Activated CD8-positive, alpha-beta memory T cell treated with anti-CD3 and anti-CD28 coated beads, Interleukin-2, amount 10 ng/mL, durations not matched to agents 7 days and 5 days (primary cell): ENCODE data around the gene MOGAT1. TPM values are rescaled to one million over a fixed set of nuclear protein-coding genes. Genes with fewer than 3 reads are reported as not detected.

Source experiments
- ATAC-seq: fragments of 150-1000 bp; cut with Tn5 transposase; one replicate; pipeline ENCODE4 v1.10.0; 2021; ENCODE audit warnings: moderate library complexity
- CTCF ChIA-PET: fragments of 350-600 bp; sonication (Branson Sonifier 250); formaldehyde crosslinking; loops from one replicate; lab custom pipeline; 2021; ENCODE audit warnings: antibody characterized with exemption; lab: Charles Lee
- DNase-seq: peaks from one replicate; pipeline ENCODE4 v3.0.0-alpha.2; 2020
- H3K27ac Mint-ChIP-seq: one replicate; pipeline ENCODE4 v1.8.0; 2021; ENCODE audit warnings: mild to moderate bottlenecking, mixed read lengths
- H3K27me3 Mint-ChIP-seq: one replicate; pipeline ENCODE4 v1.8.0; 2021; ENCODE audit warnings: mixed read lengths
- H3K36me3 Mint-ChIP-seq: one replicate; pipeline ENCODE4 v1.8.0; 2021; ENCODE audit warnings: mild to moderate bottlenecking, mixed read lengths
- H3K4me1 Mint-ChIP-seq: one replicate; pipeline ENCODE4 v1.8.0; 2021; ENCODE audit warnings: mixed read lengths
- H3K4me3 Mint-ChIP-seq: one replicate; pipeline ENCODE4 v1.8.0; 2021; ENCODE audit warnings: mild to moderate bottlenecking, moderate library complexity, mixed read lengths
- H3K9me3 Mint-ChIP-seq: one replicate; pipeline ENCODE4 v1.8.0; 2022; ENCODE audit warnings: low read depth, mixed read lengths
- total RNA-seq, 2 experiments: library from RNA; stranded (reverse); gene quantifications; one replicate each; pipeline ENCODE4 v1.2.3, GENCODE V29; 2021

Gene MOGAT1
- total RNA-seq, 2 experiments from 2014 or later = not detected

- Mint-ChIP-seq H3K27me3 (peaks cover 35% of the 10 kb centered on the region), H3K4me3 (no peak overlapping the region), H3K27ac (no peak overlapping the region), H3K9me3 (no peaks in the 10 kb centered on the region), H3K4me1 (peaks cover 22% of the 10 kb centered on the region), H3K36me3 (no peaks in the 10 kb centered on the region)
- ATAC-seq = no peak
- CTCF ChIA-PET = no interaction called here
- DNase-seq = no peak
Measured at GRCh38 chr2:222756951-222757650, 85.6 kb downstream of the MOGAT1 start.

Other genes starting within 250 kb of the MOGAT1 start
- 1 to 10 TPM in 1 of 2 experiments, under 1 TPM in 1; 0.44 to 4.0 TPM for gene SGPP2, start 247.1 kb upstream of the MOGAT1 start, total RNA-seq
- gene FARSB, start 15.6 kb upstream of the MOGAT1 start, total RNA-seq = 10 to 100 TPM; 25.8 to 33.1 TPM
- 10 to 100 TPM; 32.1 to 58.7 TPM for gene ACSL3, start 189.4 kb downstream of the MOGAT1 start, total RNA-seq